Measurements from ENCODE around the gene REPIN1.

DNA sequence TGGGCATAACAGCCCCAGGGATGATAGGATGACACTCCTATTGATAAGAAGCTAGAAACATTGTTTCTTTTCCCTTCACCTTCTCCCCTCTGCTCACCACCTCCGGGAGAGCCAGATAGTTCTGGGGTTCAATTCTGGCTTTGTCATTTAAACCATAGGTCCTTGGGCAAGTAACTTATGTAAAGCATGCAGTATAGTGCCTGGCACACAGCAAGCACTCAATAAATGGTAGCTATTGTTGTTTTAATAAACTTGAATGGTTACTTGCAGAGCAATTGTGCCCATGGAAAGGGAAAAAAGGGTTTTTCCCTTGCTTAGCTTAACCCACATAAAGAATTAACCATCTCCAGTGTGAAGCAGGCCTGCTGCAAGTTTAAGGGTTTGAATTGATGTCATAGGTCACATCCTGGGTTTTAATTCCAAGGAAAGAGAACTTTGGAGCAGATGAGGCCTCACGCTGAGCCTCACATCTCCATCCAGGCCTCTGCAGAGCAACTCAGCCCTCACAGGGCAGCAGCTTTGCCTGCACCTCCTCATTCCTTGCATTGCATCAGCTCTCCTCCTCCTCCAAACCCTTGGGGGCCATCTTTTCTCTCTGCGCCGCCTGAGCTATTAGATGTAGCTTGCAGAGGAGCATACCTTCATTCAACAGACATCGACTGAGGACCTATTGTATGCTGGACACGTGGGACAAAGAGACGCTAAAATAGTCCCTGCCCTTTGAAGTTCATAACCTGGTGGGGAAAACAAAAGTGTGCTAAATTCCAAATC lies 33.4 kb downstream of the REPIN1 start:
- TF ChIP-seq EZH2 (IDR thresholded peaks at IDR 0.05; ENCODE audit: borderline replicate concordance, low read depth, low read length, poor library complexity, severe bottlenecking): no peak
- TF ChIP-seq, protein P1, sequence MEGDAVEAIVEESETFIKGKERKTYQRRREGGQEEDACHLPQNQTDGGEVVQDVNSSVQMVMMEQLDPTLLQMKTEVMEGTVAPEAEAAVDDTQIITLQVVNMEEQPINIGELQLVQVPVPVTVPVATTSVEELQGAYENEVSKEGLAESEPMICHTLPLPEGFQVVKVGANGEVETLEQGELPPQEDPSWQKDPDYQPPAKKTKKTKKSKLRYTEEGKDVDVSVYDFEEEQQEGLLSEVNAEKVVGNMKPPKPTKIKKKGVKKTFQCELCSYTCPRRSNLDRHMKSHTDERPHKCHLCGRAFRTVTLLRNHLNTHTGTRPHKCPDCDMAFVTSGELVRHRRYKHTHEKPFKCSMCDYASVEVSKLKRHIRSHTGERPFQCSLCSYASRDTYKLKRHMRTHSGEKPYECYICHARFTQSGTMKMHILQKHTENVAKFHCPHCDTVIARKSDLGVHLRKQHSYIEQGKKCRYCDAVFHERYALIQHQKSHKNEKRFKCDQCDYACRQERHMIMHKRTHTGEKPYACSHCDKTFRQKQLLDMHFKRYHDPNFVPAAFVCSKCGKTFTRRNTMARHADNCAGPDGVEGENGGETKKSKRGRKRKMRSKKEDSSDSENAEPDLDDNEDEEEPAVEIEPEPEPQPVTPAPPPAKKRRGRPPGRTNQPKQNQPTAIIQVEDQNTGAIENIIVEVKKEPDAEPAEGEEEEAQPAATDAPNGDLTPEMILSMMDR (conservative IDR thresholded peaks at IDR 0.05; ENCODE audit: low read depth, low read length): no peak

Measured in A673 (cell line).